Superior temporal gyrus (tissue), 1 donor: ENCODE data around the gene LRRC70.
"Not testable (repeated sequence)": the region's sequence is repeated elsewhere in the genome, so short reads cannot be mapped to it uniquely, and the experiment has no call there.

Source experiments
- DNase-seq: peaks from one replicate; pipeline ENCODE4 v3.0.0-alpha.2; 2016; ENCODE audit errors: extremely low spot score

Gene LRRC70, protein sequence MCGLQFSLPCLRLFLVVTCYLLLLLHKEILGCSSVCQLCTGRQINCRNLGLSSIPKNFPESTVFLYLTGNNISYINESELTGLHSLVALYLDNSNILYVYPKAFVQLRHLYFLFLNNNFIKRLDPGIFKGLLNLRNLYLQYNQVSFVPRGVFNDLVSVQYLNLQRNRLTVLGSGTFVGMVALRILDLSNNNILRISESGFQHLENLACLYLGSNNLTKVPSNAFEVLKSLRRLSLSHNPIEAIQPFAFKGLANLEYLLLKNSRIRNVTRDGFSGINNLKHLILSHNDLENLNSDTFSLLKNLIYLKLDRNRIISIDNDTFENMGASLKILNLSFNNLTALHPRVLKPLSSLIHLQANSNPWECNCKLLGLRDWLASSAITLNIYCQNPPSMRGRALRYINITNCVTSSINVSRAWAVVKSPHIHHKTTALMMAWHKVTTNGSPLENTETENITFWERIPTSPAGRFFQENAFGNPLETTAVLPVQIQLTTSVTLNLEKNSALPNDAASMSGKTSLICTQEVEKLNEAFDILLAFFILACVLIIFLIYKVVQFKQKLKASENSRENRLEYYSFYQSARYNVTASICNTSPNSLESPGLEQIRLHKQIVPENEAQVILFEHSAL

DNA sequence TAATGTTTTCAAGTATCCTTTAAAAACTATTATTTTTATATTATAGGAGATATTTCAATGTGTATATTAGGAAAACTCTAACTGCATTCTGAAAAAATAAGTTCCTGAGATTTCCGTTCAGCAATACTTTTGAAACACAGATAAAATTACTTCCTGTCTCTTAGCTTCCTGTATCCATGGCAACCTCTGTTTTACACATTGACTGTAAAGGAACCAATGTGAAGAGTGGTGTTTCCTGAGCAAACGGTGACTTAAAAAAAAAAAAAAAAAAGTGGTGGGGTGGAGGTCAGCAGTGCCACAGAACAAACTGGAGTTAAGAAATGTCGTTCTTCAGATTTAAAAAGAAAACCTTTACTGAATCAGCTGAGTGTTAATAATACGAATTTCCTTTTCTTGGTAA is at the start of gene LRRC70:
Gene LRRC70 (plus strand): TSS at position 280 of the 400 bp plus-strand sequence. CDS start 620 bp downstream, outside the sequence.
- no peak for DNase-seq

DNA sequence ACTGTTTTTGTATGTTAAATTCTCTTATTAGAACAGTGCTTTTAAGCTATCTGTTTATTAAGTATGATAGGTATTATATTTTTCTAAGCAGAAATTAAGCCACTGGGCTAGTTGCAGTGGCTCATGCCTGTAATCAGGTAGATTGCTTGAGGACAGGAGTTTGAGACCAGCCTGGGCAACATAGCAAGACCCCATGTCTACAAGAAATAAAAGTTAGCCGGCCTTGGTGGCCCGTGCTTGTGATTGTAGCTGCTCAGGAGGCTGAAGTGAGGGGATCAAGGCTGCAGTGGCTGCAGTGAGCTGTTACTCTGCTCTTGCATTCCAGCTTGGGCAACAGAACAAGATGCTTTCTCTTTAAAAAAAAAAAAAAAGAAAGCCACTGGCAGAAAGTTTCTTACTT is 45.0 kb upstream of the LRRC70 start:
- DNase-seq, result no peak

DNA sequence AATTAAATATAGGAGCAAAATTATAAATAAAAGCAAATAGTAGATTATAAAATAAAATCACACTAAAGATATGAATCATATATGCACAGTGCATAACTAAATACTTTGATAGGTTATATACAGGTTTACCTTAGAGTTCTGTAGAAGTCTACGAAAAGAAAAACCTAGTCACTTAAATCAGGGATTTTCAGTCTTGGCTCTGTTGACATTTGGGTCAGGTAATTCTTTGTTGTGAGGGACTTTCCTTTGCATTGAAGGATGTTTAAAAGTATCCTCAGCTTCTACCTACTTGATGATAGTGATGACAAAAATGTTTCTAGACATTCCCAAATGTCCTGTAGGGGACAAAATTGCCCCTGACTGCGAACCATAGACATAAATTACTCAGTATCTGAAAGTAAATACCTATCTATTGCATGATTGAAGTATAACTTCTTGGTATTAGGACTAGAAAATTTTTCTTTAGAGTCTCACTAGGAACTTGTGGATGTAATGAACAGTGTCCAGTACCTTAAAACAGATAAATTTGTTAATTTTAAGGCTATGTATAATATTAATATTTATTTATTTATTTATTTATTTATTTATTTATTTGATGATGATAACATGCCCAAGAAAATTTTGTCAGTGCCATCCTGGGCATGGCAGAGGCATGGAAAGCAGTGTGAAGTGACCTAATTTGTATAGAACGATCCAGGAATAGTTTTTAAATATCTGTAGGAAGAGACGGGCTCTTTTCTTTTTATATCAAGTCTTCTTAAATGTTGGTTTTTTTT is 44.0 kb upstream of the LRRC70 start:
- DNase-seq, result no peak

DNA sequence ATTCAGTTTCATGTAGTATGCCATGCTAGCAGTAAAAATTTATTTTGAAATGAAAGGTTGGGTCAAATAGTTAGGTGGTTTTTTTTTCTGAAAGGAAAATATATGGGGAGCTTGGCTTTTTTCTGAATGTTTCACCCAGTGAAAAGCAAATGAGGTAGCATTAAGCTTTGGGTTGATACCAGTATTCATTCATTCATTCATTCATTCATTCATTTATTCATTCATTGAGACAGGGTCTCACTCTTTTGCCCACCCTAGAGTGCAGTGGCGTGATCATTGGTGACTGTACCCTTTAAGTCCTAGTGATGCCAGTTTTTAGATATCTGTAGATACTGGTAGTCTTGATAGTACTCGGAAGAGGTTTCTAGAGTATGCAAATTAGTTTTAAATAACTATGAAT is 42.4 kb upstream of the LRRC70 start:
- no peak for DNase-seq

DNA sequence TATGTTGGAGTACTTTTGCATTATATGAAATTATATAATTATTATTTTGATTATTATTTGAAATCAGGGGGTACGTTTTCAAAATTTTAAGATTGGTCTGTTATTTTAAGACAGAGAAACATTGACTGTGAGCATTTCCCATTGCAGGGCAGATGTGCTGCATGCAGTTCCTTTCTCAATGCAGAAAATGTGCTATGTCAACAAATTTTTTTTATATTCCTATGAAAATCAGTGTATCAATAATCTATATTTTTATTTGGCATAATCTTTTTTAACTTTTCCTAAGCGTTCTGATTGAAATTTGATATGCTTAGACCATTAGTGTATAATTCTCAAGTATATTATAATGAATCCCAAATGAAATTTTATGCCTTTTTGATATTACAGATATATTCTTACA is 41.8 kb upstream of the LRRC70 start:
- DNase-seq, result no peak

DNA sequence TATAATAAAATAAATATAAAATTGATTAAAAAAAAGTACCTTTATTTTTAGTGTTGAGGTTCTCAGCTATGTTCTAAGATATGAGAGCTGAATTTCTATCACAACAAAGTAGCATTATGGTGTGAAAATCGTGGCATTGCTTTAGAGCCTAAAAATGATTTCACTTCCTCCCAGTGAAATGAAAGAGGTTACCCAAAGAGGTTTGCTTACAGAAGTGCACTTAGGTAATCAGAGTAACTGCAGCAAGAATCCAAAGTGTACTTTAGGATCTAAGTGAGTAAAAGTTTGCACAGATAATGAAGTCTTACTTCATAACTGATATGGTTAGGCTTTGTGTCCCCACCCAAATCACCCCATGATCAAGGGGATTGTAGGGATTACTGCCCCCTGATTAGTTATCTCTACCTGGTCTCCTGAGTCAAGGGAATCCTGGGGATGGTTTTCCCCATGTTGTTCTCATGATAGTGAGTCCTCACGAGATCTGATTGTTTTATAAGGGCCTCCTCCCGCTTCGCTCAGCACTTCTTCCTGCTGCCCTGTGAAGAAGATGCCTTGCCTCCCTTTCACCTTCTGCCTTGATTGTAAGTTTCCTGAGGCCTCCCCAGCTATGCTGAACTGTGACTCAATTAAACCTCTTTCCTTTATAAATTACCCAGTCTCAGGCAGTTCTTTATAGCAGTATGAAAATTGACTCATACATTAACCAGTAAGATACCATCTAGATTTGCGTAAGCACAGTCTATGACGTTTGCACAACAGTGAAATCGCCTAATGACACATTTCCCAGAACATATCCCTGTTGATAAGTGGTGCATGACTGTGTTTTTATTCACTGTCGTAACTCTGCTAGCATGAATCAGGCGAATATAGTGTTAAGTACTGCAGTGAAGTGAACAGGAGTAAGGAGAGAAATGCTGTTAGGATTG is 40.3 kb upstream of the LRRC70 start:
- DNase-seq, result no peak

DNA sequence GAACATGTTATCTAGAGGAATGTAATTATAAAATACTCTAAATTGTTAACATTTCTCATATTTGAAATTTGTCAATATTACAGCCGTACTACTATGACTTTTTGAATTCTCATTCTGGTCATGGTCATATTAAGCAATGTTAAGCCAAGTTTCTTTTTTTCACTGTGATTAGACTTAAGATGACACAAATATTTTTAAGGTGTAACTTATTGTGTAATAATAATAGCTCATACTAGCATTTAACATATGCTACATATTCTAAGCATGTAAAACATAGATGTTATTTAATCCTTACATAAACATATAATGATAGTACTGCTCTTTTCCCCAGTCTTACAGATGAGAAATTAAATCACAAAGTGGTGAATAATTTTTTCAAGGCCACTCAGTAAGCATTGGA is 35.9 kb upstream of the LRRC70 start:
- no peak for DNase-seq

DNA sequence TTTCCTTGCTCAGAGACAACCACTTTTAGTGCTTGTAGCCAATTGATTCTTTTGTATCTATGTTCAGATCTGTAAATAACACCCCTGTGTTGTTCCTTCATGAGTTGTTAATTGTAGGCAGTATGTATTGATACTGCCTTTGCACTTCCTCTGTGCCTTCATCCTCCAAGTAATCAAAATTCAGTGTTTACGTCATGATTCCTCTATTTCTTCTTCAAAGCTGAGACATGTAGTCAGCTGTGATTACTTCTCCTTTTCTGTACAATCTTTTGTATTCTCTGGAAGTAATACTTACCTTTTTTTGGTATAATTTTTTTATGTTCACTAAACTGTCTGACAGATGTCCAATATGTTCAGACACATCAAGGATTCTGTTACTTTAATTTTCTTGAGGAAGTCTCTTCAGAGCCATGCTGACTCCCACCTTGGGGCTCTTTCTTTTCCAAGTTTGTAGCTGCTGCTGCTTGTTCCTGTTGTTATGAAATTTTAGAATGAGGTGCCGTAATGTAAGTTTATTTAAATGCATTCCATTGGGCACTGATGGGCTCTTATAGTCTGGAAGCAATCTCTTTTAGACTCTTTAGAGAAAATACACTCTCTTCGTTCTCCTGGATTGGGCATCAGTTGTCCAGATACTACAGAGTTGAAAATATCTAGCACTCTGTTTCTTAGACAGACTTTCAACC is 30.5 kb upstream of the LRRC70 start:
- DNase-seq, result no peak

DNA sequence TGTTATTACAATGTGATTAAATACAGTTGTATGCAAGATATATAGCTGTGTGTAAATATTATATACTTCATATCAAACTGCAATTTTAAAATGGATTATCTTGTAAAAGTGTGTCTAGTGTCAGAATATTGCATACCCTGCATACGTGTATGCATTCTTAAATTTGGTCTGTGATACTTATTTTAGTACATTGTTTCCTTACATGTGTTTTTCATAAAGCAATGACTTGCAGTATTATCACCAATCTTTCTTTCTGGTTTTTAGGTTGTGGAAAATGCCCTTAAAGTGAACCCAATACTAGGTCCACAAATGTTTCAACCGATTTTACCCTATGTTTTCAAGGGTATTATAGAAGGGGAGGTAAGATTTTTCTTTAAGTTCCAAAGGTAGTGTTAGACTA is 28.5 kb upstream of the LRRC70 start:
- no peak for DNase-seq

DNA sequence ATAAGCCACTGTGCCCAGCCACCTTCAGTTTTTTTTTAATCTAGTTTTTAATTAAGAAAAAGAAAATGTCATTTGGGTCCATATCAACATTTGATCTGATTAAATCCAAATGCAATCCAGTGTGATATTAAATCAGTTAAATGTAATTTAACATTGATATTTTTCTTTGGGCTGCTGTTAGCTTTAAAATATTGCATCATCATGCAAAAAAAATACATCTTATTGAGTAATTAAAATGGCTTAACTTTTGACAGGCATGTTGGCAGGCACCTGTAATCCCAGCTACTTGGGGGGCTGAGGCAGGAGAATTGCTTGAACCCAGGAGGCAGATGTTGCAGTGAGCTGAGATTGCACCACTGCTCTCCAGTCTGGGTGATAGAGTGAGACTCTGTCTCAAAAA is 22.7 kb upstream of the LRRC70 start:
- no peak for DNase-seq

DNA sequence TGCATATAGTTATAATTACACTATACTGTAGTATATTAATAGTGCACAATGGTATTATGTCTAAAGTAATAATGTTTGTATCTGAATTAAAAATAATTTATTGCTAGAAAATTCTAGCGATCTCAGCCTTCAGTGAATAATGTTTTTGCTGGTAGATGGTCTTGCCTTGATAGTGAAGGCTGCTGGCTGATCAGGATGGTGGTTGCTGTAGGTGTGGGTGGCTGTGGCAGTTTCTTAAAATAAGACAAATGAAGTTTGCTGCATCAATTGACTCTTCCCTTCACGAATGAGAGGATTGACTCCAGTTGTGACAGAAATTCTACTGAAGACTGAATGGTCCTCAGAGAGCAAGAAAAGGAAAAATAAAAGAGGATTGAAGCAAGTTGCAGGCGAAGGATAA is 19.7 kb upstream of the LRRC70 start:
- DNase-seq, result no peak

DNA sequence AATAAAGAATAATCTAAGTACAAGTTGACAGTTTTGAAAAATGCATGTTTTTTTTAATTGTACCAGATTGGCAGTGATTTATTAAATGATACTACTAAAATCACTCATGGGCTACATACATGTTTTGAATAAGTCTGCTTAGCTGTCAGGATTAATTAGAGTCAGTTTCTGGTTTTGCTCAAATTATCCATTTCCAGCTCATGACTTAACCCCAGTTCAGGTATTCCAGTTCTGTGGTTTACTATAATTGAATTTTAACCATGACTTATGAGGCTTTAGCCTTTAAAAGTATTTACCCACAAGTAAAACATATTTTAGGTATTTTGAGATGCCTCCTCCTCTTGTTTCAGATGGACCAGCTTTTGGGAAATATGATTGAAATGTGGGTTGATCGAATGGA is 17.8 kb upstream of the LRRC70 start:
- no peak for DNase-seq

DNA sequence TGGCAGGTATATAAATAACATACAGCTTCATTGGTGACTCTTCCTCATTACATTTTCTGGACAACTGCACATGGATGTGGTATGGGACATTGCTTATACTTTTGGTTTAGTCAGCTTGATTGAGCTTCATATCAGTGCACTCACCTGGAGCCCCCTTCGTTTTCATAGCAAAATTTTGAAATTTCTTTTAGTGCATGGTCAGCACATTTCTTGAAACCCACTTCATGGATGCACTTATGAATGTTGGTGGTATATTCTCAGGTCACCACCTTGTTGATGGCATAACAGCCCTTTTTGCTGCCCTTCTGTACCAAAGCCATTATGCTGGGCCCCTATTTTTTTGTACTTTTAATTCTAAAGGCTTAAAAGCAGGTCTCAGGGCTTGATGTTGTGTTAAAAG is 16.7 kb upstream of the LRRC70 start:
- no peak for DNase-seq

DNA sequence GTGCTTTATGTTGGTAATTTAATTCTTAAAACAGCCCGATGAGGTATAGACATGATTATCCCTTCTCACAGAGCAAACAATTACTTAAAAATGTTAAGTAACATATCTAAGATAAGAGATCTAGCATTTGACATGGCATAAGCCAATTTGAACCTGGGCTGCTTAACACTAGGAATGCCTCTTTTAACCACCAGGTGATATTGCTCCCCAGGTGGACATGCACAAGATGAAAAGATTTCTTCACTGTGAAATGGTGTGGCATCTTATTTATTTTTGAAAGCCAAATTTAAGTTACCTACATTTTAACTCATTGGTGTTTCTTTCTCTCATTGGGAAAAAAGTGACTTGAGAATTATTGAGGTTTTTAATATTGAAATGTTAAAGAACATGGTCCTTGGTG is 15.8 kb upstream of the LRRC70 start:
- DNase-seq, result no peak

DNA sequence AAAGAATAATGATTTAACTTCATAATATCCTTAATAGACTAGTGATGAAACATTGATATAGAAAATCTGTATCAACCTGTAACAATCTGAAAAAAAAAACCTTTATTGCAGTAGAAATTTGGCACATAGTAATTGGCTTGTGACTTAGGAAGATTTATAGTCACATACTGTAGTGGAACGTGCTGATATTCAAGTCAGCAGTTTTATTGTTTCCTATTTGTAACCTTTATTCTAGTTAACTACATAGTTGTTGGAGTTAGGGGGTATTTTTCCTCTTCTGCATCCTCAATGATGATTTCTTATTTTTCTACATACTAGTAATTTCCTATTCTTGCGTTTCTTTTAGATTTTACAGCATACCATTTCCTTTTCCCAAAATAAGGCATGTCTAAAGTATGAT is 14.5 kb upstream of the LRRC70 start:
- no peak for DNase-seq

DNA sequence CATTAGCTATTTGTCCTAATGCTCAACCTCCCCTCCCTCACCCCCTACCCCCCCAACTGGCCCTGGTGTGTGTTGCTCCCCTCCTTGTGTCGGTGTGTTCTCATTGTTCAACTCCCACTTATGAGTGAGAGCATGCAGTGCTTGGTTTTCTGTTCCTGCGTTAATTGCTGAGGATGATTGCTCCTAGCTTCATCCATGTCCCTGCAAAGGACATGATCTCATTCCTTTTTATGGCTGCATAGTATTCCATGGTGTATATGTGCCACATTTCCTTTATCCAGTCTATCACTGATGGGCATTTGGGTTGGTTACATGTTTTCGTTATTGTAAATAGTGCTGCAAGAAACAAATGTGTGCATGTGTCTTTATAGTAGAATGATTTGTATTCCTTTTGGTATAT is 12.9 kb upstream of the LRRC70 start:
- DNase-seq, result not testable (repeated sequence)

DNA sequence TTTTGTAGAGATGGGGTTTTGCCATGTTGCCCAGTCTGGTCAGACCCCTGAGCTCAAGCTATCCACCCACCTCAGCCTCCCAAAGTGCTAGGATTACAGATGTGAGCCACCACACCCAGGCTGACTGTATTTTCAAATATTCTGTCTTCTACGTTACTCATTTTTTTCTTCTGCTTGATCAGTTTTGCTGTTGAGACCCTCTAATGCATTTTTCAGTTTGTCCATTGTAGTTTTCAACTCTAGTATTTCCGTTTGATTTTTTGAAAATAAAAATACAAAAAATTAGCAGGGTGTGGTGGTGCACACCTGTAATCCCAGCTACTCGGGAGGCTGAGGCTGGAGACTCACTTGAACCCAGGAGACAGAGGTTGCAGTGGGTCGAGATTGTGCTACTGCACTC is 10.5 kb upstream of the LRRC70 start:
- no peak for DNase-seq

DNA sequence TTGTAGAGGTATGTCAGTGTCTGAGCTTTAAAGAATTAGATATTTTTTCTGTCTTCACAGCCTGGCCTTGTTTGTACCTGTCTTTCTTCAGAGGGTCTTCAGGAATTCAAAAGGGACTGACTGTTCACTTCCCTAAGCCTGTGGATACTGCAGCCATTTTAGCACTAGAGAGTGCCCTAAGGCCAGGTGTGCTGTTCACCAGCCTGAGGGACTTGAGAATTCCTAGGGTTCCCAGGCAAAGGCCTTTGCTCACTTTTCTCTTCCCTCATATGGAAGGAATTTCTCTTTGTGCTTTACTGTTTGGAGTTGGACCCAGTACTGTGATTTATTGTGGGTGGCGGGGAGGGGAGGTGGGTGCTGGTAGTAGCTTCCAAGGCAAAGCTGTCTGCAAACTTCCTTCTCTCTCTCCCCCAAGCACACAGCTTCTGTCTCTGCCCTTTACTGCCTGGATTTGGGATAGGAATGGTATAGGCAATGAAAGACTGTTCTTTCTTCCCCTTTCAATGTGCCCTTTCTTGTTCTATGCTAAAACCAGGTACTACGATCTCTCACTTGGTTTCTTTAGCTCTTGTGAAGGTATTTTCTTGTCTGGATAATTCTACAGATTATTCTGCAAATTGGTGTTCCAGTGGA is 9.7 kb upstream of the LRRC70 start:
- no peak for DNase-seq

DNA sequence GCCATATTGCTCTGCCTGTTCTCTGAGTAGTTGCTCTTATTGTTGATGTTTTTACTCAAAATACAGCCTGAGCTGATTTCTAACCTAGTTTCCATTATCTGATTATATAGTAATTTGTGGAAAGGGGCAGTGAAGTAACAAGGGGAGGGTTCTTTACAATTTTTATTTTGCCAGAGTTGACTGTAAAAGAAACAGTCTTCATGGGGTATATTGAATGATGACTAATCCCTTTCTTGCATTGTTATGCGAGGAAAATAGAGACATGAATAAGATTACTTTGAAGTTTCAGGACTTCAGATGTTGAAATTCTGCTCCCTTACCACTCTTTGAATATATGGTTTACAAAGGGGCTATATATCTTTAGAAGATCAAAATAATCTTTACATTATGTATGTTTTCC is 9.1 kb upstream of the LRRC70 start:
- DNase-seq, result no peak

DNA sequence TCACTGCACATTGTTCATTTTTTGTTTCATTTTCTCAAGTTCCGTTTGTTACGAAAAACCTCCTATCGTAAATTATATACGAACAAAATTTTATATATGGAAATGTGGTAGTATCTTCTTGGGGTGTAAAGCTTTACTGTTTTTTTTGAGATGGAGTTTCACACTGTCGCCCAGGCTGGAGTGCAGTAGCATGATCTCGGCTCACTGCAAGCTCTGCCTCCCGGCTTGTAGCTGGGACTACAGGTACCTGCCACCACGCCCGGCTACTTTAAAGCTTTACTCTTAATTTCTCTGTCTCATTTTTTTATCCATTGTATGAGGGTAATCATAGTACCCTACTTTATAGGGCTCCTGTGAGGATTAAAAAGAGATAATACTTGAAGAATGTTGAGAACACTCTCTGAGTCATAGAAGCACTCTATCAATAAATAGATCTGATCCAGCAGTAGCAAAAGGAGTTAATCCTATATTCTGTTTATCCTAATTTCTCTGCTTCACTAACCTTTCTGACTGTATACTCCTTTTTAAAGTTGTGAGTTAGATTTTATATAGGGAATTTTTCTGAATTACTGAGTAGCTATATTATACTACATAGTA is 5.6 kb upstream of the LRRC70 start:
- no peak for DNase-seq
